Measurements from ENCODE around the gene MYOM1.
"Not testable (repeated sequence)": the region's sequence is repeated elsewhere in the genome, so short reads cannot be mapped to it uniquely, and the experiment has no call there.

The MYOM1 gene

DNA sequence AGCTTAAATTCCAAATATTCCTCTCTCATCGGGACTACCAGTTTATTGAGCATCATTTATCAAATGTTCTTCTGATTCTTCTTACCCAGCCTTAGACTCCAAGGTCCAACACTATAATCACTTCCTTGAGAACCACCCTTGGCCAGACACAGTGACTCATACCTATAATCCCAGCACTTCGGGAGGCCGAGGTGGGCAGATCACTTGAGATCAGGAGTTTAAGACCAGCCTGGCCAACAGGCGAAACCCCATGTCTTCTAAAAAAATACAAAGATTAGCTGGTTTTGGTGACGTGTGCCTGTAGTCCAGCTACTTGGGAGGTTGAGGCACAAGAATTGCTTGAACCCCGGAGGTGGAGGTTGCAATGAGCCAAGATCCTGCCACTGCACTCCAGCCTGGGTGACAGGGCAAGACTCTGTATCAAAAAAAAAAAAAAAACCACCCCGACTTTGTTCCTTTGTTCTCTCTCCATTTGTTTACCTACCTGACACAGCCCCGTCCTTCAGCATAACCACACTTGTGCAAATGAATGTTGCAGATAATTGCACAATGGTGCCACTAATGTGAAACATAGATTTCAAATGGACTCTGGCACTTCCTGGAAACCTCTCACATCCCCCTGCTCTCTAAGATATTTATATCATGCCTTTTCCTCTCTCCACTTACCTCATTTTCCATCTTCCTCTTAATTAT, 167.9 kb downstream of the MYOM1 start:
- DNase-seq = no peak

DNA sequence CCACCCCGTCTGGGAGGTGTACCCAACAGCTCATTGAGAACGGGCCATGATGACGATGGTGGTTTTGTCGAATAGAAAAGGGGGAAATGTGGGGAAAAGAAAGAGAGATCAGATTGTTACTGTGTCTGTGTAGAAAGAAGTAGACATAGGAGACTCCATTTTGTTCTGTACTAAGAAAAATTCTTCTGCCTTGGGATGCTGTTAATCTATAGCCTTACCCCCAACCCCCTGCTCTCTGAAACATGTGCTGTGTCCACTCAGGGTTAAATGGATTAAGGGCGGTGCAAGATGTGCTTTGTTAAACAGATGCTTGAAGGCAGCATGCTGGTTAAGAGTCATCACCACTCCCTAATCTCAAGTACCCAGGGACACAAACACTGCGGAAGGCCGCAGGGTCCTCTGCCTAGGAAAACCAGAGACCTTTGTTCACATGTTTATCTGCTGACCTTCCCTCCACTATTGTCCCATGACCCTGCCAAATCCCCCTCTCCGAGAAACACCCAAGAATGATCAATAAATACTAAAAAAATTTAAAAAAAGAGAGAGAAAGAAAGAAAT, 169.8 kb downstream of the MYOM1 start:
- not testable (repeated sequence) for DNase-seq

DNA sequence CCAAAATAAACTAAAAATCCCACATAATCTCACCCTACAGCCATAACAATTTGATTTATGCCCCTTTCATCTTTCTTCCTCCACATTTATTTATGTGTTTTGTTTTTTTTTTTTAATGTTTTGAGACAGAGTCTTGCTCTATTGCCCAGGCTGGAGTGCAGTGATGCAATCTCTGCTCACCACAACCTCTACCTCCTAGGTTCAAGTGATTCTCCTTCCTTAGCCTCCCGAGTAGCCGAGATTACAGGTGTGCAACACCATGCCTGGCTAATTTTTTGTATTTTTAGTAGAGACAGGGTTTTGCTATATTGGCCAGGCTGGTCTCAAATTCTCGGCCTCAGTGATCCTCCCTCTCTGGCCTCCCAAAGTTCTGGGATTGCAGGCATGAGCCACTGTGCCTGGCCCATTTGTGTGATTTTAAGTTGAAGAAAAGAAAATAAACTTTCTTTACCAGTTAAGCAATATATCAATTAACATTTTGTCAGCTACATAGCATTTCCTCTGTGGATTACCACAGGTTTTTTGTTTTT, 170.9 kb downstream of the MYOM1 start:
- DNase-seq = no peak

DNA sequence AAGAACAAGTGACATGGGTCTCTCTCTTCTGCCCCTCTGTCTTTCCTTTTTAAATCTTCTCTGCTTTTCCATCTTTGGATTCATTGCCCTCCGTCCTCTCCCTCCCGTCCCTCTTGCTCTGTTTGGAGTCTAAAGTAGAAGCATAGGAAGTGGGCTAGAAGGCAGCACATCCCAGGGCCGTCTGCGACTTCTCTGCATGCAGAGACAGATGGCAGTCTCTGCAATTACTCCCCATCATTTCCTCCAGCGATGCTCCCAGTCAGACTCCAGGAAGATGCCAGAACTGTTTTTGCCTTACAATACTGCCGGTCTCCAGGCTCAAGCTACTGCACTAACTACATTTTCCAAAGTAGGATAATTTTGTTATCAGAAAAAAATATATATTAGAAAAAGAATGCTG, 171.6 kb downstream of the MYOM1 start:
- DNase-seq = no peak

GRCh38 chr18:3046216-3046808, 173.5 kb downstream of the MYOM1 start:
- no peak for DNase-seq

DNA sequence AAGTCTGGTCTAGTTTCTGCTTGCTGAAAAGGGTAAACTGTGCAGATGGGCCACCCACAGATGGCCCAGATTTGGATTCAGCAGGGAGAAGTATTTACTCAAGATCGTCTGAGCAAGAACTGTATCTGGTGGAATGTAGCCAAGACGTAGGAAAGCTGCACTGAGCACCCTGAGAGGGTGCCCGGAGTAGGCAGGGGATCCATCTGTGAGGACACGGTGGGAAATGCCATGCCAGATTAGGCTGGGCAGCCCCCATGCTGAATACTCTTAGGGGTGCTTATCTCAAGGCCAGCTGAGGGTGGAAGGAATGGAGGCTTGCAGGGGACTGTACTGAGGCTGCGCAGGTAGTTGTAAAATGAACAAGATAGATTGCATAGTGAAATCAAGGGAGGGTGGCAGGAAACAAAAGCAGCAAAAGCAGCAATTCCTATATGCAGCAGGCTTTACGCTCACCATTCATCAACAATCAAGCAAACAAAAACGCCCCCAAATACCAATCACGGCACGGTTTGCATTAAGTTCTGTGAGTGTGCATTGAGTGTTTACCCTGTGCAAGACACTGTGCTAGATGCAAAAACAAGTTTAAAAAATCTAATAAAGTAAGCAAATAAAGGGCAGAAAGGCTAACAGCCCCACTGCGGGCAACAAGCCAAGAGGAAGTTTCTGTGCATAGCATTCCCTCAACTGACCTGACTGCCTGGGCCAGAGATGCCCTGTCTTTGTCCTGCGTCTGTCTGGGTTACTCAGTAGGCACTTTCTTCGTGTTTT, 174.7 kb downstream of the MYOM1 start:
- no peak for DNase-seq

DNA sequence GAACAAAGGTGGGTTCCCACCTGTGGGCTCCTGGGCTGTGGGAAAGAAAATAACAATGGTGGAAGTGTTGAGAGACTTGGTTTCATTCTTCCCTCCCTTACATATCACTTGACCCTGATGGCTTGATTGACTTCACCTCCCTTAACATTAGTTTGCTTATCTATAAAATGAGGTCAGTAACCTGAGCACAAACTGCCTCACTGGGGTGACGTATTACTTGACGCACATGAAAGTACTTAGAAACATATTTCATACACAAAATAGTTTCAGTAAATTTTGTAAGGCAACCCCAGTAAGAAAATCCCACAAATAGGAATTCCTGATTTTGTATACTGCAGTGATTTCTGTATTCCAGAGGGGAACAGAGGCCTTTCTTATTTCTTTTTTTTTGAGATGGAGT, 177.4 kb downstream of the MYOM1 start:
- DNase-seq = no peak

DNA sequence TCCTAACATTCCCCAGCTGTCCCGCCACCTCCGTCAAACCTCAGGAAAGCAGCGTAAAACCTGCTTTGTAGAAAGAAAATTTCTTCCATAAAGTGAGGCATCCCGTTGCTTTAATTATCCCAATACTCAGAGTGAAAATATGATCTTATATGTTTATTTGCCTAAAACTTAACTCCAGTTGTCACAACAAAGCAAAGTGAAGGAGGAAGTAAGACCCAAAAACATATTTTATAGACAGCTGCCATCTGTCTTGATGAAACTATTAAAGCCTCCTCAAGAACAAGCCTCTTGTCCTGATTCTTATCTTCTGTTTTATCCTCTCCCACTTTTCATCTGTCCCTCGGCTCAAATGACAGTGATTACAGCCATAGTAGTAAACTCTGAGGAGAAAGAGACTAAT, 177.9 kb downstream of the MYOM1 start:
- DNase-seq = no peak

DNA sequence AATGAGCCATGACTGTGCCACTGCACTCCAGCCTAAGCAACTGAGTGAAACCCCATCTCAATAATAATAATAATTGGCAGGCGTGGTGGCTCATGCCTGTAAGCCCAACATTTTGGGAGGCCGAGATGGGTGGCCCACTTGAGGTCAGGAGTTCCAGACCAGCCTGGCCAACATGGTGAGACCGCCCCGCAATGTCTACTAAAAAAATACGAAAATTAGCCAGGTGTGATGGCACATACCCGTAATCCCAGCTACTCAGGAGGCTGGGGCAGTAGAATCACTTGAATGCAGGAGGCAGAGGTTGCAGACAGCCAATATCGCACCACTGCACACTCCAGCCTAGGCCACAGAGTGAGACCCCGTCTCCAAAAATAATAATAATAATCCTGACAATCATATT, 178.9 kb downstream of the MYOM1 start:
- DNase-seq = no peak

DNA sequence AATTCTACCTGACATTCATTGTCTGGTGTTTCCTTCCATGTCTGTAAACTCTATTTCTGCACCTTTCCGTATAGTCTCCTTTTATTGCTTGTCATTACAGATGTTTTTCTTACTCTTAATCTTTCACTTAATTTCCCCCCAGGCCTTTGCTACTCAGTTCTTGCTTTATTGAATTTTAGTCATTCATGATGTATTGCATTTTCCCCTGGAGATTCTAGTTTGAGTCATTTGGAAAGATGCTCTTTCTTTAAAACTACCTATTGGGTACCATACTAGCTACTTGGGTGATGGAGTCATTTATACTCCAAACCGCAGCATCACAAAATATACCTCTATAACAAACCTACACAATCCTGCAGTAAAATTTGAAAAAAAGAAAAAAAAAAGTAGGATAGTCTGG, 179.6 kb downstream of the MYOM1 start:
- no peak for DNase-seq

GRCh38 chr18:3037423-3037915, 182.3 kb downstream of the MYOM1 start:
- no peak for DNase-seq

- DNase-seq = no peak
Observed at GRCh38 chr18:3036108-3036507, 183.7 kb downstream of the MYOM1 start.

DNA sequence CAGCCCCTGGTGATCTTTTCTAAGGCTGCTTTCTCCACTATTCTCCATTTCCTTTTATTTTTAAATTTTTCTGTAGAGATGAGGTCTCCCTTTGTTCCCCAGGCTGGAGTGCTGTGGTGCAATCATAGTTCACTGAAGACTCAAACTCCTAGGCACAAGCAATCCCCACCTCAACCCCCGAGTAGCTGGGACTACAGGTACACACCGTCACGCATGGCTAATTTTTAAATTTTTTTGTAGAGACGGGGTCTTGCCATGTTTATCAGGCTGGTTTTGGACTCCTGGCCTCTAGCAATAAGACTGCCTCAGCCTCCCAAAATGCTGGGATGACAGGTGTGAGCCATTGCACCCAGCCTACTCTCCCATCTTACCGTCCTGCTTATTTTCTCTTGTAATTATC, 184.1 kb downstream of the MYOM1 start:
- no peak for DNase-seq

- DNase-seq = no peak
Observed at GRCh38 chr18:3032721-3033120, 187.0 kb downstream of the MYOM1 start.

- DNase-seq = no peak
Observed at GRCh38 chr18:3029215-3029952, 190.4 kb downstream of the MYOM1 start.

DNA sequence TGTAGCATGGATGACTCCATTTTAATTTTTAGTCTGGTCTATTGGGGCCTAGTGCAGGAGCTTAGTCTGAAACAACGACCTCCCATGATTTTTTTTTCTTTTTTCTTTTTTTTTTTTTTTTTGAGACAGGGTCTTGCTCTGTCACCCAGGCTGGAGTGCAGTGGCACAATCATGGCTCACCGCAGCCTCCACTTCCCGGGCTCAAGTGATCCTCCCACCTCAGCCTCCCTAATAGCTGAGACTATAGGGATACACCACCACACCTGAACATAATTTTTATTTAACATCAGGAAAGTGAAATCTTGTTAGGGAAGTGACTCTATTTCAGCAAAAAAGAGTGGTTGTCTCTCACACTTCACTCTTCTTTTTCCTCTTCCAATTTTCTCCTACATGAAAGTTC, 191.7 kb downstream of the MYOM1 start:
- DNase-seq = not testable (repeated sequence)

DNA sequence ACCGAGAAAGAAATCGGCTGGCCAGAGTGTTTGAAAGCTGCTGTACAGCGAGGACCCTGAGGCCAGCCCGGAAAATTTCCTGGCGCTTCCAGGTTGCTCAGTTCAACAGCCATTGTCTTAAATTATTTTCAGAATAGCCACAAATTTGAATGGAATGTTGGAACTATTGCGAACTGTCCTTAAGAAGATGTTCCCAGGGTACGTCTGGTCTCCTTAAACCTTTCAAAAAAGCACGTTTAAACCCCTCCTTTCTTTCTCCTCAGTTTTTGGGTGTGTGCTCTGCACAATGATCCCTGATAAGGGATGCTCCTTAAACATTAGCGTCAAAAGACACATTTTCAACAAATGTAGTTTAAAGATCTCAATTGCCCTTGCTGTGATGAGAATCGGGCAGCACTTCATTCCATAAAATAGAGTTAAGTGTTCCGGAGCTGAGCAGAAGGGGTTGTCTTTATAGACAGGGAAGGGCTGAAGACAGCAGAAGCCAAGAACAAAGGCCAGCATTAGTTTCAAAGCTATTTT, 192.3 kb downstream of the MYOM1 start:
- DNase-seq = no peak

DNA sequence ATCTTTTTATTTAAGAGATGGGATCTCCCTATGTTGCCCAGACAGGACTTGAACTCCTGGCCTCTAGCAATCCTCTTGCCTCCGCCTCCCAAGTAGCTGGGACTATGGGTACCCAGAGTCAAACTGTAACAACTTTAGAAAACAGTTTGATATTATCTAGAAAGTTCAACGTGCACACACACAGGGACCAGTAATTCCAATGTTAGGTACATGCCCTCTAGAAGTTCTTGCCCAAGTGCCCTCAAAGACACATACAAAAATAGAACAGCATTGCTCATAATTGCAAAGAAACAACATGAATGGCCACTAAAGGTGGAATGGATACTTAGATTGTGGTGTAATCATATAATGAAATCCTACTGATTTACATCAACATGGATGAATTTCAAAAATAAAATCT, 194.2 kb downstream of the MYOM1 start:
- no peak for DNase-seq

- not testable (repeated sequence) for DNase-seq
Observed at GRCh38 chr18:3023603-3024002, 196.2 kb downstream of the MYOM1 start.
